ENCODE measurements around the gene CD58.

- no peak for TF ChIP-seq POLR2AphosphoS5 (IDR thresholded peaks at IDR 0.05; ENCODE audit: low read depth, low read length)
- no peak for TF ChIP-seq TAF1 (IDR thresholded peaks at IDR 0.05; ENCODE audit: borderline replicate concordance, insufficient read depth, low read length)
Observed at GRCh38 chr1:116579259-116579875, 8.5 kb upstream of the CD58 start.
